HG03060 (cell line): ENCODE results near the gene RNF8.
"Not testable (repeated sequence)": the region's sequence is repeated elsewhere in the genome, so short reads cannot be mapped to it uniquely, and the experiment has no call there.

ENCODE experiments used
- ATAC-seq: cut with Tn5 transposase; IDR thresholded peaks from one replicate; pipeline ENCODE4 v1.9.1; 2021; ENCODE audit warnings: low read depth, moderate number of reproducible peaks; ENCODE audit not compliant: unreplicated experiment

Gene RNF8

GRCh38 chr6:37435816-37436215, 82.0 kb downstream of the RNF8 start:
- no peak for ATAC-seq

GRCh38 chr6:37438930-37439329, 85.1 kb downstream of the RNF8 start:
- no peak for ATAC-seq

DNA sequence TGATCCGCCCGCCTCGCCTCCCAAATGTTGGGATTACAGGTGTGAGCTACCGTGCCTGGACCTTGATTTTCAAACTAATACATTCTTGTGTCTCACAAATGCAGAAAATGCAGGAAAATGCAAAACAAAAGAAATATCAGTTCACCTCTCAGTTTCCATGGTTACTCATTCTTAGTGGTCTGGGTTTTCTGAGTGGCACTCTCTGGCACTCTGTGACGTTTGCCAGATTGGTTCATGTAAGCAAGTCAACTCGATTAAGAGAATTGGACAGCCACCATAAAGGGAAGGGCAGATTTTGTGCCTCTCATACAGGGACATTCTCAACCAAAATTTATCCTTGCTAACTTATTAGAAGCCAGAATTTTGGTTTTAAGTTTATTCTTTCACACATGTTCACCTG, 87.9 kb downstream of the RNF8 start:
- ATAC-seq, result no peak

GRCh38 chr6:37442416-37443215, 88.8 kb downstream of the RNF8 start:
- no peak for ATAC-seq

DNA sequence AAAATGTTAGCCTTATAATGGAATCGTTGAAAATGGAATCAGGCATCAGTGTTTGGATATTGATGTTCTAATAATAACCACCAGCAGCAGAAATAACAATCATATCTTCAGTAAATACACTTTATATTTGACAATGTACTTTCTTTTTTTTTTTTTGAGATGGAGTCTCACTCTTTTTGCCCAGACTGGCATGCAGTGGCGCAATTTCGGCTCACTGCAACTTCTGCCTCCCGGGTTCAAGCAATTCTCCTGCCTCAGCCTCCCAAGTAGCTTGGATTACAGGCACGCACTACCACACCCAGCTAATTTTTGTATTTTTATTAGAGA, 89.4 kb downstream of the RNF8 start:
- ATAC-seq, result not testable (repeated sequence)
